MG63 (cell line): ENCODE data around the gene DNASE1L1. TPM values are rescaled to one million over a fixed set of nuclear protein-coding genes. Genes with fewer than 3 reads are reported as not detected.
"Not testable (repeated sequence)": the region's sequence is repeated elsewhere in the genome, so short reads cannot be mapped to it uniquely, and the experiment has no call there.

Experiments used
- DNase-seq: peaks from one replicate; pipeline ENCODE4 v3.0.0-alpha.2; 2020
- H3K27me3 ChIP-seq: fragments of 250-450 bp; sonication (Bioruptor Pico); 2 replicates; pipeline ENCODE4 v1.5.1; 2020; ENCODE audit warnings: mild to moderate bottlenecking, moderate library complexity
- H3K36me3 ChIP-seq: fragments of 250-450 bp; sonication (Bioruptor Pico); 2 replicates; pipeline ENCODE4 v1.5.1; 2020; ENCODE audit warnings: mild to moderate bottlenecking, moderate library complexity
- H3K4me3 ChIP-seq: fragments of 250-450 bp; sonication (Bioruptor Pico); 2 replicates; pipeline ENCODE4 v1.5.1; 2020; ENCODE audit warnings: mild to moderate bottlenecking, moderate library complexity
- H3K9me3 ChIP-seq: fragments of 250-450 bp; sonication (Bioruptor Pico); 2 replicates; pipeline ENCODE4 v1.5.1; 2020; ENCODE audit warnings: mild to moderate bottlenecking, moderate library complexity
- total RNA-seq: library from RNA; depleted of rRNA; stranded (reverse); fragments of >200 nt; shearing (Covaris generic); gene quantifications from 2 replicates; pipeline ENCODE4 v1.2.3, GENCODE V29; 2014; ENCODE audit warnings: low replicate concordance

The DNASE1L1 gene
- total RNA-seq, 1 experiment from 2014 or later = 20.0 TPM

- Histone ChIP-seq H3K27me3 (no peaks in the 10 kb centered on the region), H3K4me3 (peak overlapping the region; percentile 98), H3K9me3 (no peaks in the 10 kb centered on the region), H3K36me3 (peaks cover 33% of the 10 kb centered on the region)
- peak; percentile 79 for DNase-seq
Measured at GRCh38 chrX:154398668-154399526, 10.2 kb downstream of the DNASE1L1 start.

- DNase-seq = peak; percentile 94
- Histone ChIP-seq H3K4me3 (peak within 1 kb of the TSS; percentile 98), H3K36me3 (peaks cover 33% of the 10 kb centered on the region), H3K9me3 (no peaks in the 10 kb centered on the region), H3K27me3 (no peaks in the 10 kb centered on the region)
Measured at GRCh38 chrX:154397888-154398667, 11.0 kb downstream of the DNASE1L1 start, which contains the start of gene RPL10. RPL10 (plus strand) TSS chrX:154398377; CDS start chrX:154398520, 143 bp downstream.

- no peaks in the 10 kb centered on the region for H3K27me3 ChIP-seq
- peak; percentile 85 for DNase-seq
- H3K36me3 ChIP-seq = peaks cover 33% of the 10 kb centered on the region
- H3K4me3 ChIP-seq = peak overlapping the region; percentile 98
- H3K9me3 ChIP-seq = no peaks in the 10 kb centered on the region
Measured at GRCh38 chrX:154396973-154397887, 11.8 kb downstream of the DNASE1L1 start.

GRCh38 chrX:154396363-154396762, 12.7 kb downstream of the DNASE1L1 start:
- not testable (repeated sequence) for H3K27me3 ChIP-seq, H3K4me3 ChIP-seq, H3K9me3 ChIP-seq, DNase-seq
- peaks cover 32% of the 10 kb centered on the region for H3K36me3 ChIP-seq

- not testable (repeated sequence) for H3K9me3 ChIP-seq, H3K27me3 ChIP-seq, DNase-seq, H3K36me3 ChIP-seq, H3K4me3 ChIP-seq
Measured at GRCh38 chrX:154389812-154390747, 19.0 kb downstream of the DNASE1L1 start.

GRCh38 chrX:154388649-154389048, 20.4 kb downstream of the DNASE1L1 start:
- DNase-seq, H3K4me3 ChIP-seq, H3K36me3 ChIP-seq, H3K27me3 ChIP-seq, H3K9me3 ChIP-seq: not testable (repeated sequence)

GRCh38 chrX:154388094-154388493, 21.0 kb downstream of the DNASE1L1 start:
- not testable (repeated sequence) for H3K4me3 ChIP-seq, H3K36me3 ChIP-seq, H3K9me3 ChIP-seq, H3K27me3 ChIP-seq, DNase-seq

- H3K4me3 ChIP-seq = no peak overlapping the region
- H3K36me3 ChIP-seq = peaks cover 3% of the 10 kb centered on the region
- no peak for DNase-seq
- H3K9me3 ChIP-seq = no peaks in the 10 kb centered on the region
- H3K27me3 ChIP-seq = no peaks in the 10 kb centered on the region
Measured at GRCh38 chrX:154384284-154384892, 24.7 kb downstream of the DNASE1L1 start.

- no peak for DNase-seq
- H3K9me3 ChIP-seq = no peaks in the 10 kb centered on the region
- H3K4me3 ChIP-seq = no peak overlapping the region
- peaks cover 3% of the 10 kb centered on the region for H3K36me3 ChIP-seq
- H3K27me3 ChIP-seq = no peaks in the 10 kb centered on the region
Measured at GRCh38 chrX:154383359-154384283, 25.4 kb downstream of the DNASE1L1 start.

- DNase-seq = no peak
- H3K4me3 ChIP-seq = no peak overlapping the region
- H3K9me3 ChIP-seq = no peaks in the 10 kb centered on the region
- H3K27me3 ChIP-seq = no peaks in the 10 kb centered on the region
- H3K36me3 ChIP-seq = peaks cover 3% of the 10 kb centered on the region
Measured at GRCh38 chrX:154382483-154383069, 26.5 kb downstream of the DNASE1L1 start.

GRCh38 chrX:154381271-154381670, 27.8 kb downstream of the DNASE1L1 start:
- Histone ChIP-seq H3K4me3 (no peak overlapping the region), H3K27me3 (no peaks in the 10 kb centered on the region), H3K9me3 (no peaks in the 10 kb centered on the region), H3K36me3 (peaks cover 3% of the 10 kb centered on the region)
- DNase-seq = no peak

GRCh38 chrX:154380787-154381186, 28.3 kb downstream of the DNASE1L1 start:
- peaks cover 3% of the 10 kb centered on the region for H3K36me3 ChIP-seq
- no peaks in the 10 kb centered on the region for H3K9me3 ChIP-seq
- DNase-seq = no peak
- no peak overlapping the region; the same call in 1 of the 2 replicates for H3K4me3 ChIP-seq
- no peaks in the 10 kb centered on the region for H3K27me3 ChIP-seq

- H3K9me3 ChIP-seq = no peaks in the 10 kb centered on the region
- peaks cover 3% of the 10 kb centered on the region for H3K36me3 ChIP-seq
- peak overlapping the region; percentile 67 for H3K4me3 ChIP-seq
- DNase-seq = no peak
- H3K27me3 ChIP-seq = no peaks in the 10 kb centered on the region
Measured at GRCh38 chrX:154380153-154380552, 28.9 kb downstream of the DNASE1L1 start.

GRCh38 chrX:154379569-154379951, 29.5 kb downstream of the DNASE1L1 start:
- DNase-seq = no peak
- no peaks in the 10 kb centered on the region for H3K27me3 ChIP-seq
- H3K36me3 ChIP-seq = peaks cover 3% of the 10 kb centered on the region
- H3K4me3 ChIP-seq = peak overlapping the region; percentile 67
- H3K9me3 ChIP-seq = no peaks in the 10 kb centered on the region
